IPS DF 19.7 (cell line): Measurements from ENCODE around the gene CCDC178.

Experiments used
- DNase-seq: peaks from one replicate; pipeline ENCODE4 v3.0.0-alpha.2; 2013; ENCODE audit warnings: low read depth, low spot score

Gene CCDC178

DNA sequence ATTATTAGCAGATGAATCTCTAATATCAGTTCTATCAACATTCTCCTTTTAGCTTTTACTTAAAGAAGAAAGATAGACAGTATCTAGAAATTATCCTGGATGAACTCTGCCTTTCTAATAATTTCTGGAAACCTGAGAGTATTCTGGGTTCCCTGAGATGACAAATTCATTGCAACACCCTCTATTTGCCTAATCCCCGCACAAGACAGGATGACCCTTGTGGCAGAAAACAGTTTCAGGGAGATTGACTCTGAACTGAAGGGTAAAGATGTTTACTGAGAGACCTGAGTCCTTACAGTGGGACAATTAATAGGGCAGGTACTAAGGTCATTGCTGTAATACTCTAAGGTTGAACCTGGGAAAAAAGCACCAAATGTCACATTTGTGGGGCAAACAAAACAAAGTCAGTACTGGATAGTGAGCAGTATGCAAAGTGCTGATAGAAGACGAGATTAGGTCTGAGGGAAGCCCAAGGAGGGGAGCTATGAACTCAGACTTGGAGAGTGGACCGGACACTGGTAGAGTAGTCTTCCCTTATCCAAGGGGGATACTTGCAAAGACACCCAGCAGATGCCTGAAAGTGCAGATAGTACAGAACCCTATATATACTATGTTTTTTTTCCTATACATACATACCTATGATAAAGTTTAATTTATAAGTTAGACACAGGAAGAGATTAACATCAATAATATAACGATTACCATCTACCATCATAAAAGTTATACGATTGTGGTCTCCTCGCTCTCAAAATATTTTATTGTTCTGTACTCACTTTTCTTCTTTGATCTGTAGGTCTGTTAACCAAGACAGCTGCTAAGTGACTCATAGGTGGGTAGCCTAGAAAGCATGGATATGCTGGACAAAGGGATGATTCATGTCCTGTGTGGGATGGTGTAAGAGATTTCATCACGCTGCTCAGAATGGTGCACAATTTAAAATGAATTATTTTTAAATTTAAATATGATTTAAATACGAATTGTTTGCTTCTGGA, 519.4 kb downstream of the CCDC178 start:
- DNase-seq = no peak

DNA sequence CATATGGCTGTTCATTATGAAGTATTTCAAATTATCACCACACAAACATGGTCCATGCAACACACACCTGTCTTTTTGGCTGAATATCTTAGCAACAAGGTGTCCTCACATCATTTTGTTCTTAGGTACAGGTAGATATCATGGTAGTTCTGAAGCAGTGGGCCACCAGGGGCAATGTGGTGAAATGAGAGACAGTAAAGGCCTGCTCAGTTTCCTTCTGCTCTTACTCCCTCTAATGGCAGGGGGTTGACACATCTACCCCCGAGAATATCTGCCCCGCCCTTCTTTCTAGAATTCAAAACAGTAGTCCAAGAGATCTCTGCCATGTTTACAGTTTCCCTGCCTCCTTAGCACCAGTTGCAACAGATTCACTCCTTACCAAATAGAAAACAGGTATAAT, 520.7 kb downstream of the CCDC178 start:
- DNase-seq = peak; percentile 71

DNA sequence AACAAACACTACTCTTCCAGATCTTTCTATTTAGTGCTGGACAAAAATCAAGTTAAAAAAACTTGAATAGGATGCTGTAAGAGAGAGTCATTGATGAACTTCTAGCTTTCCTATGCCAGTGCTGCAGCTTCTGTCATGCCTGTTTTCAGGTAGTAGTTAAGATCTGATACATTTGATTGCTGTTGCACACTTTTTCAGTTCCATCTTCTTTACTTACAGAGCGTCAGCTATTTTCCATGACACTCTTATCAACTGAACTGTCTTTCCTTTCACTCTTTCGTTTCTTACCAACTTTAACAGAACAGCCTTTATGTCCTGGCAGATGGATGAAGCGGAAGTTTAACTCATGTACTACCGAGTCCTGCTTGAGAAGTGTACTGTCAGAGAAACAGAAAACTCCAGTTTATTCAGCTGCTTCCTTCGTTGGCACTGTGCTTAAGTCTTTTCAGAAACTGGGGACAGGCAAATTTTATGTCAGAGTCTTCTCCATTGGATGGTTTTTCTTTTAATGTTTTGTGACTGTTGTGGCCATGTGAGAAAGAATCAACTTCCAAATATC, 521.8 kb downstream of the CCDC178 start:
- no peak for DNase-seq

GRCh38 chr18:32915516-32915915, 525.0 kb downstream of the CCDC178 start:
- no peak for DNase-seq

GRCh38 chr18:32911660-32912284, 528.7 kb downstream of the CCDC178 start:
- DNase-seq = no peak

- no peak for DNase-seq
Measured at GRCh38 chr18:32910694-32911296, 529.7 kb downstream of the CCDC178 start.

- no peak for DNase-seq
Measured at GRCh38 chr18:32909798-32910561, 530.5 kb downstream of the CCDC178 start.

- DNase-seq = no peak
Measured at GRCh38 chr18:32908424-32908805, 532.1 kb downstream of the CCDC178 start.

GRCh38 chr18:32907648-32908423, 532.7 kb downstream of the CCDC178 start:
- DNase-seq = no peak

GRCh38 chr18:32907311-32907585, 533.3 kb downstream of the CCDC178 start:
- DNase-seq = no peak

- DNase-seq = no peak
Measured at GRCh38 chr18:32906506-32907310, 533.8 kb downstream of the CCDC178 start.

GRCh38 chr18:32905651-32906050, 534.9 kb downstream of the CCDC178 start:
- no peak for DNase-seq

- no peak for DNase-seq
Measured at GRCh38 chr18:32902568-32903330, 537.8 kb downstream of the CCDC178 start.

DNA sequence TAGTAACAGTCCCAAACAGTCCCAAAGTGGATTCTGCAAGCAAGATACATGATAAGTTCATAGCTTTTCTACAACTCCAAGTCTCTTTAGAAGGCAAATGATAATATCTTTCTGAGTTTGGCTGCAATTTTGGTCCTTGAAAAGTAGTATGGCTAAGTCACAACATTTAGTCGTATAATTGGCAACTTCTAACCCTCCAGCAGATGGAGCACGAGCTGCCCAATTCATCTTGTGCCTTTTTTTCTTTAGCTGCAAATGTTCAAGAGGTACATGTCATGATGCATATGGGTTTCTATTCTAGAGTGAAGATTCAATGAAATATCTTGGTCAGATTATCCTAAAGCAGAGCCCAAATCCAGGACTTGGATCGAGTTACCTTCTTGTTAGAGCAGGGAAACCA, 540.7 kb downstream of the CCDC178 start:
- DNase-seq = no peak

DNA sequence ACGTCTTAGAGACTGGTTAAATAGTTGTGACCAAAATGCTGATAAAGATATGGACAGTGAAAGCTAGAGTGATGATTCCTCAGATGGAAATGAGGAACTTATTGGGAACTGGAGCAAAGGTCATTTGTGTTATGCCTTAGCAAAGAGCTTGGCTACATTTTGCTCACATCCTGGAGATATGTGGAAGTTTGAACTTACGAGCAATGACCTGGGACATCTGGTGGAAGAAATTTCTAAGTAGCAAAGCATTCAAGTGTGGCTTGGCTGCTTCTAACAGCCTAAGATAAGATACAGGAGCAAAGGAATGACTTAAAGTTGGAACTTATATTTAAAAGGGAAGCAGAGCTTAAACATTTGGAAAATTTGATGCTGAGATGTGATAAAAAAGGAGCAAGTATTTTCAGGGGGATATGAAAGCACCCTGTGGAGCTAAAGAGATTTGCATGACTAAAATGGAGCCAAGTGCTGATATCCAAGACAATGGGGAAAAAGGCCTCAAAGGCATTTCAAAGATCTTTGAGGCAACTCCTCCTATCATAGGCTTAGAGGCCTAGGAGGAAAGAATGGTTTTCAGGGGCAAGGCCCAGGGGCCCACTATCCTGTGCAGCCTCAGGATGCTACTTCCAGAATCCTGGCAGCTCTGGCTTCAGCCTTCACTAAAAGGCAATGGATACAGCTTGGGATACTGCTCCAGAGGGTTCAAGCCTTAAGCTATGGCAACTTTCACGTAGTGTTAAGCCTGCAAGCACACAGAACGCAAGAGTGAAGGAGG, 543.6 kb downstream of the CCDC178 start:
- no peak for DNase-seq

DNA sequence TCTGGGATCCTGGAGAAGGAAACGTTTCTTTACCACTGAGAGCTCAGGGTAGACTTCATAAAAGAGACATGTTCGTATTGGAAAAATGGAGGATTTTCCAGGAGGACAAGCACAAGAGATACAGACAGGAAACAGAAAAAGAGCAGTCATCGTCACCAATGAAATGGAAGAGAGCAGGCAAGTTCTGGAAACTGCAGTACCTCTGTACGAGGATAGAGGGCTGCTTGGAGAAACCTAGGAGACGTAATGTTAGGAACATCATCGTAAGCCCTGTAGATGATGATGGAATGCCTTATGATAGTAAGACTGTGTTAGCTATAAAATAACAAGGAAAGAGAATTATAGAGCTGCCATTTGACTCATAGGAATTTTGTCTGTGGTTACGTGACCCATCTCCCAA, 546.6 kb downstream of the CCDC178 start:
- DNase-seq = no peak

DNA sequence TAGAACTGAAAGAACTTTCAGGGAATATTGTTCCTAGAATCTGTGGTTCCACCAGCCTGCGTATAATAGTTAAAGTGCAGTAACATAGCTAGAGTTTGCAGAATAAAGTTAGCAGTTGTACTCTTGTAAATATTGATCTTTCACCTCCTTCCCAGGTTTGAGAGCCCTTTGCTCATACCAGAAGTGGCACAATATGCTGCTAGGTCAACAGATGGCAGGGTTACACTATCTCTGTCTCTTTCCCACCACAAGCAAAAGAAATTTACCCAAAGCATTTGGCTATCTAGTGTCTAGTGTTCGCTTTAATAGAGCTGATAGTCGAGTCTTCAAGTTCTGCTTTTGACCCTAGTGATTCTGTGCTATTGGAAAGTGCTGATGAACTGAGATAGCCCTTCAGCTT, 548.7 kb downstream of the CCDC178 start:
- no peak for DNase-seq

GRCh38 chr18:32891130-32891529, 549.4 kb downstream of the CCDC178 start:
- no peak for DNase-seq
